Measurements from ENCODE around the gene QSOX1.

QSOX1 gene

DNA sequence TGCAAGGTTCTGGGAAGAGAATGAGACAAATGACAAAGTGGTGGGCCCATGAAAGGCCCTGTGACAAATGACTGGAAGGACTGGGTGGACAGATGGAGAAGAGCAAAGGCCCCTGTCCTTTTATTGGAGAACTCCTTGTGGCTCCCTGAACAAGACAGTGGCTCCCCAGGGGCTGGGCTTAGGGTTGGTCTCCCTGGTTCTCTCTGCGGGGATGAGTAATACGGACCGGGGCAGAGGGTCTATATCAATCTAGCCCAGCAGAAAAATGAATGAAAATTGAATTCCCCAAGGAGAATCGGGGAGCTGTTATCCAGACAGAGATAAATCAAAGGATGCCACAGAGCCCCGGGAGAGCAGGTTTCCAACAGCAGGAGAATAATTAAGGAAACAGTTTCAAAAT, 70.2 kb downstream of the QSOX1 start:
- peaks cover 92% of the 10 kb centered on the region for H3K27me3 Mint-ChIP-seq (ENCODE audit: low read depth)
- H3K4me3 Mint-ChIP-seq = no peak overlapping the region
- no peak for TF ChIP-seq CTCF (IDR thresholded peaks at IDR 0.05; ENCODE audit: unreplicated experiment in 3 of 3)
- no peak overlapping the region for H3K27ac Mint-ChIP-seq
- no peaks in the 10 kb centered on the region for H3K36me3 Mint-ChIP-seq (ENCODE audit: low read depth)
- H3K4me1 Mint-ChIP-seq = peaks cover 6% of the 10 kb centered on the region
- no peaks in the 10 kb centered on the region for H3K9me3 Mint-ChIP-seq

DNA sequence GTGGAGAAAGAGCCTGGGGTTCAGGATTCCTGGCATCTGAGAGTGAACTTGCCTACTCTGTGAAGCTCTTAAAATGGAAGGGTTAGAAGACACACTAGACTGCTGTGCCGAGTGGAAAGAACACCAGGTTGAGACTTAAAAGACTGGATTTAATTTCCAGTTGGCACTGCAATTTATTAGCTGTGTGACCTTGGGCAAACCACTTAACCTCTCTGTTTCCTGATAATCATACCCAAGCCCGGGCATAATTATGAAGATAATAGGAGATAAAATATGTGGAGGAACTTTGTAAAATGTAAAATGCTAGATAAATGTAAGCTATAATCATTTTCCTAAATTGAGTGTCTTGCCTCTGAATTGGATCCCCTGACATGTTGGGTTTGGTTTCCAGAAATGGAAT, 70.7 kb downstream of the QSOX1 start:
- H3K36me3 Mint-ChIP-seq (ENCODE audit: low read depth) = no peaks in the 10 kb centered on the region
- peaks cover 6% of the 10 kb centered on the region for H3K4me1 Mint-ChIP-seq
- H3K27me3 Mint-ChIP-seq (ENCODE audit: low read depth) = peaks cover 93% of the 10 kb centered on the region
- no peaks in the 10 kb centered on the region for H3K9me3 Mint-ChIP-seq
- no peak overlapping the region for H3K27ac Mint-ChIP-seq
- no peak overlapping the region for H3K4me3 Mint-ChIP-seq
- no peak for TF ChIP-seq CTCF (IDR thresholded peaks at IDR 0.05; ENCODE audit: unreplicated experiment in 3 of 3)

- no peaks in the 10 kb centered on the region for H3K36me3 Mint-ChIP-seq (ENCODE audit: low read depth)
Measured at GRCh38 chr1:180227861-180228647, 73.4 kb downstream of the QSOX1 start.

GRCh38 chr1:180228648-180229482, 74.2 kb downstream of the QSOX1 start:
- Mint-ChIP-seq H3K4me3 (peak overlapping the region; percentile 79 to 84 (median 79)), H3K36me3 (ENCODE audit: low read depth) (no peaks in the 10 kb centered on the region), H3K27me3 (ENCODE audit: low read depth) (peaks cover 97% of the 10 kb centered on the region), H3K27ac (no peak overlapping the region), H3K4me1 (peaks cover 18% of the 10 kb centered on the region), H3K9me3 (no peaks in the 10 kb centered on the region)
- no peak for TF ChIP-seq CTCF (IDR thresholded peaks at IDR 0.05; ENCODE audit: unreplicated experiment in 3 of 3)

More at GRCh38 chr1:180227861-180228647, 73.4 kb downstream of the QSOX1 start:
- TF ChIP-seq CTCF (IDR thresholded peaks at IDR 0.05; ENCODE audit: unreplicated experiment in 3 of 3) = no peak
- Mint-ChIP-seq H3K27me3 (ENCODE audit: low read depth) (peaks cover 97% of the 10 kb centered on the region), H3K4me3 (peak overlapping the region; percentile 75 to 84 (median 79)), H3K4me1 (peaks cover 16% of the 10 kb centered on the region), H3K27ac (no peak overlapping the region), H3K9me3 (no peaks in the 10 kb centered on the region)

DNA sequence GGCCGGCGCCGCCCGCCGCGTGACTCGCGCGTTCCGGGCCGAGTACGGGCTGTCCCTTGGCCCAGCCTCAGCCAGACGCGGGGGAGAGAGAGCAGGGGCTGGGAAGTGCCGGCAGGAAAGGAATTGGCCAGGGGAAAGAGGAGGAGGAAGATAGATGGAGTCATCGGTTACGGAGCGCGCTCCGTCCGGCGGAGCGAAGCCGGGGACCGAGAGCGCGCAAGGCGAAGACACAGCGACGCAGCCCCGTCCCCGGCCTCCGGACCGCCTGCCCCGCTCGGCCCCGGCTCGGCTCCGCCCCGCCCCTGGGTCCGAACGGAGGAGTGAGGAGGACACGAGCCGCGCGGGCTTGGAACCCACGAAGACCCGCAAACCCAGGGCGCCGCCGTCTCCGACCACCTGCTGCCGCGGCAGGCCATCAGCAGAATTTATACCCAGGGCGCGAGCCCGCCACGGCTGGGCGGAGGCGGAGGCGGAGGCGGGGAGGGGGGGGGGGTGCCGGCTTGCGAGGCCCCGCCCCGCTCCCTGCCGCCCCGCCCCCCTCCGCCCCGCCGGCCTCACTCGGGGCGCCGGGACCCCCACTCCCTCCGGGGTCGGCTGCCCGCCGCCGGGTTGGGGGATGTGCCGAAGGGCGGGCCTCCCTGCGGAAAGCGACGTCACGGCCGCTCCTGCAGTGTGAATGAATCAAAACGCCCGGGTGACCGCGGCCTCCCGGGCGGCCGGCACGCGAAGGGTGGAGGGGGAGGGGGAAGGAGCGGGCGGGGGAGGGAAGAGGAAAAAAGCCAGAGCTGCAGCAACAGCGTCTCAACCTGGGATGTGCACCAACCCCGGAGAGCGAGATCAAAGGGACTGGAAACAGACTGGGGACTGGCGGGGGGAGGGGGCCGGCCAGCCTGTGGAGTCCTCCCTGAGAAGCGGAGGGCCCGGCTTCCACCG, 75.1 kb downstream of the QSOX1 start, which contains the start of gene LHX4:
Gene LHX4, plus strand, starts transcription at position 782 of the 933 bp plus-strand sequence. CDS start 266 bp downstream, outside the sequence.
- no peak within 1 kb of the TSS for H3K27ac Mint-ChIP-seq
- H3K4me1 Mint-ChIP-seq = peaks cover 26% of the 10 kb centered on the region
- no peak for TF ChIP-seq CTCF (IDR thresholded peaks at IDR 0.05; ENCODE audit: unreplicated experiment in 3 of 3)
- H3K36me3 Mint-ChIP-seq (ENCODE audit: low read depth) = no peaks in the 10 kb centered on the region
- peak within 1 kb of the TSS; percentile 79 to 84 (median 79) for H3K4me3 Mint-ChIP-seq
- H3K9me3 Mint-ChIP-seq = no peaks in the 10 kb centered on the region
- H3K27me3 Mint-ChIP-seq (ENCODE audit: low read depth) = peaks cover 97% of the 10 kb centered on the region
